Panc1 (cell line): ENCODE data around the gene SMPX. TPM values are rescaled to one million over a fixed set of nuclear protein-coding genes. Genes with fewer than 3 reads are reported as not detected.
"Not testable (repeated sequence)": the region's sequence is repeated elsewhere in the genome, so short reads cannot be mapped to it uniquely, and the experiment has no call there.

Experiments
- ATAC-seq: fragments of 200-7000 bp; cut with Tn5 transposase; 2 replicates; pipeline ENCODE4 v1.9.1; 2020; ENCODE audit warnings: mild to moderate bottlenecking, moderate library complexity
- BruUV-seq: library from RNA; stranded (reverse); fragments of 400-500 nt; replicated peaks from 2 replicates; lab custom pipeline; 2021; lab: Mats Ljungman, UMichigan
- CTCF ChIA-PET: fragments of 300-600 bp; sonication (Branson Sonifier 250); formaldehyde crosslinking; loops from one replicate; lab custom pipeline; 2022; ENCODE audit warnings: antibody characterized with exemption; lab: Charles Lee
- POLR2A ChIA-PET: fragments of 300-600 bp; sonication (Branson Sonifier 250); formaldehyde crosslinking; loops from one replicate; lab custom pipeline; 2022; ENCODE audit warnings: antibody characterized with exemption; lab: Charles Lee
- DNase-seq: peaks from one replicate; pipeline ENCODE4 v3.0.0-alpha.2; 2010; ENCODE audit warnings: low read depth, low spot score
- H3K27ac ChIP-seq: 2 replicates; pipeline ENCODE4 v1.5.1; 2011; ENCODE audit warnings: mild to moderate bottlenecking, low read length, inconsistent platforms
- H3K27me3 ChIP-seq: fragments of 200-500 bp; sonication (Bioruptor generic); 2 replicates; pipeline ENCODE4 v1.6.0; 2014; ENCODE audit warnings: low read length, inconsistent platforms; ENCODE audit not compliant: control insufficient read depth, insufficient read depth
- H3K36me3 ChIP-seq: fragments of 200-500 bp; sonication (Bioruptor generic); 2 replicates; pipeline ENCODE4 v1.5.1; 2014; ENCODE audit warnings: inconsistent platforms, mild to moderate bottlenecking, low read length, moderate library complexity; ENCODE audit not compliant: control insufficient read depth, insufficient read depth
- H3K4me1 ChIP-seq: 2 replicates; pipeline ENCODE4 v1.5.1; 2011; ENCODE audit warnings: inconsistent platforms, mild to moderate bottlenecking, low read length, moderate library complexity; ENCODE audit not compliant: control insufficient read depth, insufficient read depth
- H3K4me3 ChIP-seq, 2 experiments: 2 replicates each; pipeline ENCODE4 v1.5.1; 2011 to 2012; ENCODE audit warnings: low read depth in 2 of 2, low read length in 2 of 2, mild to moderate bottlenecking in 2 of 2, inconsistent platforms in 1 of 2, moderate library complexity in 1 of 2
- H3K9me3 ChIP-seq: fragments of 200-500 bp; sonication (Bioruptor generic); 2 replicates; pipeline ENCODE4 v1.5.1; 2014; ENCODE audit warnings: low read depth, mild to moderate bottlenecking, inconsistent platforms, low read length, moderate library complexity; ENCODE audit not compliant: control insufficient read depth, insufficient read depth
- POLR2AphosphoS5 ChIP-seq: IDR thresholded peaks from 2 replicates; pipeline ENCODE4 v1.6.1; 2012; ENCODE audit warnings: mild to moderate bottlenecking, low read depth, low read length, moderate library complexity
- SIN3A ChIP-seq: IDR thresholded peaks from 2 replicates; pipeline ENCODE4 v1.6.1; 2012; ENCODE audit warnings: low read depth, mild to moderate bottlenecking, low read length, moderate library complexity, borderline replicate concordance; ENCODE audit not compliant: insufficient read depth
- TCF7L2 ChIP-seq: IDR thresholded peaks from 2 replicates; pipeline ENCODE4 v1.6.1; 2011; ENCODE audit warnings: mild to moderate bottlenecking, low read depth, low read length, inconsistent platforms
- in situ Hi-C: cut with HindIII; loops from 2 replicates; pipeline ENCODE4 v1.10.0; 2016; ENCODE audit warnings: low sequenced_read_pairs, low pct_unique_long_range_greater_than_20kb
- intact Hi-C: fragments of 100-400 bp; cut with micrococcal nuclease; formaldehyde crosslinking; loops from one replicate; pipeline ENCODE4 v1.10.0; 2022; ENCODE audit not compliant: unreplicated experiment
- total RNA-seq: library from RNA; stranded (reverse); gene quantifications from one replicate; pipeline ENCODE4 v1.2.1, GENCODE V29; 2021; ENCODE audit not compliant: unreplicated experiment
- TF ChIP-seq, protein P1 (sequence below): fragments of 450-650 bp; IDR thresholded peaks from 2 replicates; pipeline ENCODE4 v1.5.1; 2017; ENCODE audit warnings: mild to moderate bottlenecking
- TF ChIP-seq, protein P2 (sequence below), 2 experiments: IDR thresholded peaks; 2 replicates each; pipeline ENCODE4 v1.6.1; 2011 to 2012; ENCODE audit warnings: low read depth in 2 of 2, control low read depth in 1 of 2, low read length in 1 of 2, mild to moderate bottlenecking in 1 of 2, moderate library complexity in 1 of 2; ENCODE audit not compliant: insufficient read depth in 1 of 2

Gene SMPX
- total RNA-seq, 1 experiment from 2014 or later: not detected

DNA sequence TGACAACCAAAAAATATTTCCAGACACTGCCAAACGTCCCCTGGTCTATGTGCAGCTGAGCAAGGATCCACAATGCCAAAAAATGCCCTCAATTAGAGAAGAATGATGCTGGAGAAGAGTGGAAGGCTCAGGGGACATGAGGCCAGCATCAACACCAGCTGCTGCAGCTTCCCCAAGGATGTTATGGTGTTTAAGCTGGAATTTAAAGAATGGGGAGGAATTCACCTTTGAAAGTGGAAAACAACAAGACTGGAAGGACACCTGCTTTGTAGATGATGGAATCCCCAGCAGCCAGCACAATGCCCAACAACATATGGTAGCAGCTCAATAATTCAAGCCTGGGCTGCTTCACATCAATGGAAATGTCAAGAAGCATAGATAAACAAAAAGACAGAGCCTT, 20.3 kb upstream of the SMPX start:
- ATAC-seq (no peak), DNase-seq (no peak)
- in situ Hi-C loops (no loop called here), intact Hi-C loops (no loop called here)
- no peaks in the 10 kb centered on the region for H3K4me1 ChIP-seq
- no peak overlapping the region for H3K4me3 ChIP-seq
- TF ChIP-seq, protein P1, sequence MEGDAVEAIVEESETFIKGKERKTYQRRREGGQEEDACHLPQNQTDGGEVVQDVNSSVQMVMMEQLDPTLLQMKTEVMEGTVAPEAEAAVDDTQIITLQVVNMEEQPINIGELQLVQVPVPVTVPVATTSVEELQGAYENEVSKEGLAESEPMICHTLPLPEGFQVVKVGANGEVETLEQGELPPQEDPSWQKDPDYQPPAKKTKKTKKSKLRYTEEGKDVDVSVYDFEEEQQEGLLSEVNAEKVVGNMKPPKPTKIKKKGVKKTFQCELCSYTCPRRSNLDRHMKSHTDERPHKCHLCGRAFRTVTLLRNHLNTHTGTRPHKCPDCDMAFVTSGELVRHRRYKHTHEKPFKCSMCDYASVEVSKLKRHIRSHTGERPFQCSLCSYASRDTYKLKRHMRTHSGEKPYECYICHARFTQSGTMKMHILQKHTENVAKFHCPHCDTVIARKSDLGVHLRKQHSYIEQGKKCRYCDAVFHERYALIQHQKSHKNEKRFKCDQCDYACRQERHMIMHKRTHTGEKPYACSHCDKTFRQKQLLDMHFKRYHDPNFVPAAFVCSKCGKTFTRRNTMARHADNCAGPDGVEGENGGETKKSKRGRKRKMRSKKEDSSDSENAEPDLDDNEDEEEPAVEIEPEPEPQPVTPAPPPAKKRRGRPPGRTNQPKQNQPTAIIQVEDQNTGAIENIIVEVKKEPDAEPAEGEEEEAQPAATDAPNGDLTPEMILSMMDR: no peak
- TF ChIP-seq TCF7L2 (no peak), SIN3A (no peak), POLR2AphosphoS5 (no peak)
- TF ChIP-seq, protein P2, sequence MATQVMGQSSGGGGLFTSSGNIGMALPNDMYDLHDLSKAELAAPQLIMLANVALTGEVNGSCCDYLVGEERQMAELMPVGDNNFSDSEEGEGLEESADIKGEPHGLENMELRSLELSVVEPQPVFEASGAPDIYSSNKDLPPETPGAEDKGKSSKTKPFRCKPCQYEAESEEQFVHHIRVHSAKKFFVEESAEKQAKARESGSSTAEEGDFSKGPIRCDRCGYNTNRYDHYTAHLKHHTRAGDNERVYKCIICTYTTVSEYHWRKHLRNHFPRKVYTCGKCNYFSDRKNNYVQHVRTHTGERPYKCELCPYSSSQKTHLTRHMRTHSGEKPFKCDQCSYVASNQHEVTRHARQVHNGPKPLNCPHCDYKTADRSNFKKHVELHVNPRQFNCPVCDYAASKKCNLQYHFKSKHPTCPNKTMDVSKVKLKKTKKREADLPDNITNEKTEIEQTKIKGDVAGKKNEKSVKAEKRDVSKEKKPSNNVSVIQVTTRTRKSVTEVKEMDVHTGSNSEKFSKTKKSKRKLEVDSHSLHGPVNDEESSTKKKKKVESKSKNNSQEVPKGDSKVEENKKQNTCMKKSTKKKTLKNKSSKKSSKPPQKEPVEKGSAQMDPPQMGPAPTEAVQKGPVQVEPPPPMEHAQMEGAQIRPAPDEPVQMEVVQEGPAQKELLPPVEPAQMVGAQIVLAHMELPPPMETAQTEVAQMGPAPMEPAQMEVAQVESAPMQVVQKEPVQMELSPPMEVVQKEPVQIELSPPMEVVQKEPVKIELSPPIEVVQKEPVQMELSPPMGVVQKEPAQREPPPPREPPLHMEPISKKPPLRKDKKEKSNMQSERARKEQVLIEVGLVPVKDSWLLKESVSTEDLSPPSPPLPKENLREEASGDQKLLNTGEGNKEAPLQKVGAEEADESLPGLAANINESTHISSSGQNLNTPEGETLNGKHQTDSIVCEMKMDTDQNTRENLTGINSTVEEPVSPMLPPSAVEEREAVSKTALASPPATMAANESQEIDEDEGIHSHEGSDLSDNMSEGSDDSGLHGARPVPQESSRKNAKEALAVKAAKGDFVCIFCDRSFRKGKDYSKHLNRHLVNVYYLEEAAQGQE (IDR thresholded peaks at IDR 0.05; ENCODE audit: insufficient read depth in 1 of 2, low read depth in 2 of 2, low read length in 1 of 2): no peak
- ChIA-PET CTCF (no interaction called here), POLR2A (no interaction called here)
- no peak overlapping the region for H3K27ac ChIP-seq
- BruUV-seq: no TSS peak
- H3K36me3 ChIP-seq: no peaks in the 10 kb centered on the region
- no peaks in the 10 kb centered on the region for H3K9me3 ChIP-seq
- no peaks in the 10 kb centered on the region for H3K27me3 ChIP-seq

DNA sequence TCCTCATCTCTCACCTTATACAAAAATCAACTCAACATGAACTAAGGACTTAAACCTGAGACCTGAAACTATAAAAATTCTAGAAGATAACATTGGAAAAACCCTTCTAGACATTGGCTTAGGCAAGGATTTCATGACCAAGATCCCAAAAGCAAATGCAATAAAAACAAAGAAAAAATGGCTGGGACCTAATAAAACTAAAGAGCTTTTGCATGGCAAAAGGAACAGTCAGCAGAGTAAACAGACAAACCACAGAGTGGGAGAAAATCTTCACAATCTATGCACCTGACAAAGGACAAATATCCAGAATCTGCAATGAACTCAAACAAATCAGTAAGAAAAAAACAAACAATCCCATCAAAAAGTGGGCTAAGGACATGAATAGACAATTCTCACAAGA, 17.2 kb upstream of the SMPX start:
- H3K27ac ChIP-seq, in situ Hi-C loops, DNase-seq, POLR2A ChIA-PET, H3K9me3 ChIP-seq, H3K4me1 ChIP-seq, H3K4me3 ChIP-seq, H3K36me3 ChIP-seq, H3K27me3 ChIP-seq, BruUV-seq, ATAC-seq, CTCF ChIA-PET, intact Hi-C loops: not testable (repeated sequence)

DNA sequence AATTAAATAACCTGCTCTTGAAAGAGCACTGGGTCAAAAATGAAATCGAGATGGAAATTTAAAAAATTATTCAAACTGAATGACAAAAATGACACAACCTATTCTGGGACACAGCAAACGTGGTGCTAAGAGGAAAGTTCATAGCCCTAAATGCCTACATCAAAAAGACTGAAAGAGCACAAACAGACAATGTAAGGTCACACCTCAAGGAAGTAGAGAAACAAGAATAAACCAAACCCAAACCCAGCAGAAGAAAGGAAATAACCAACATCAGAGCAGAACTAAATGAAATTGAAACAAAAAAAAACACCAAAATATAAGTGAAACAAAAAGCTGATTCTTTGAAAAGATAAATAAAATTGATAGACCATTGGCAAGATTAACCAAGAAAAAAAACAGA, 15.1 kb upstream of the SMPX start:
- CTCF ChIA-PET, intact Hi-C loops, ATAC-seq: not testable (repeated sequence)

More for the DNA sequence above, 15.1 kb upstream of the SMPX start:
- BruUV-seq, H3K36me3 ChIP-seq, H3K27ac ChIP-seq, DNase-seq, H3K27me3 ChIP-seq, H3K9me3 ChIP-seq, H3K4me1 ChIP-seq, in situ Hi-C loops, H3K4me3 ChIP-seq: not testable (repeated sequence)
- POLR2A ChIA-PET: interaction anchor here (0.9 kb wide), 1 partner anchor 1506 kb away, joined by 3 read pairs; no protein-coding TSS in a partner anchor
